C4-2B (cell line): ENCODE results near the gene MGMT.

Source experiments
- CTCF ChIP-seq: fragments of 450-650 bp; conservative IDR thresholded peaks from 2 replicates; pipeline ENCODE4 v1.5.1; 2017; ENCODE audit warnings: mild to moderate bottlenecking
- ZFX ChIP-seq: fragments of 450-650 bp; IDR thresholded peaks from 2 replicates; pipeline ENCODE4 v1.6.1; 2017

GRCh38 chr10:129531195-129531968, 64.3 kb downstream of the MGMT start:
- TF ChIP-seq CTCF (no peak), ZFX (no peak)
